NOMO-1 (cell line): ENCODE data around the gene BMF.
A peak's percentile ranks its signal among the peaks of the same experiment; 100 is the strongest.
"Not testable (repeated sequence)": the region's sequence is repeated elsewhere in the genome, so short reads cannot be mapped to it uniquely, and the experiment has no call there.

ENCODE experiments used
- DNase-seq, 2 experiments: peaks; one replicate each; lab custom pipeline; 2025; ENCODE audit not compliant: unreplicated experiment in 2 of 2; lab: John Stamatoyannopoulos, UW

Gene BMF

GRCh38 chr15:40088929-40089755 is 19.5 kb downstream of the BMF start:
- DNase-seq, result no peak

GRCh38 chr15:40087991-40088928 is 20.4 kb downstream of the BMF start:
- DNase-seq, result no peak

GRCh38 chr15:40087068-40087810 is 21.4 kb downstream of the BMF start:
- DNase-seq, result no peak

DNA sequence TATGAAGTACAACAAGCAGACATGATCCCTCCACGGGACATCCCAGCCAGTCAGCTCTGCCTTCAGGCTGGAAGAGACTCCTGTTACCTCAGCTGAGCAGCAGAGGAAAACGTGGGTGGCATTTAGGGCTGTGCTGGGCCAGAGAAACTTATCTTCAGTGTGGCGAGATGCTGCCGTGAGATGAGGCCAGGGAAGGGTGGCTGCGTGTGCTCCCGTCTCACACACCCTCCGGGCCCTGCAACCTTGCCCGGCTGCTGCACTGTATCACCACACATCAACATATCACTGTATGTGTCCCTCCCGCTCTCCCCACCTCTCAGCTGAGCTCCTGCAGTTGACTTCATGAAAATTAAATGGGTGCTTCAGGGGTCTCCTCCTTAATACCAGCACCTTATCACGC is 23.4 kb downstream of the BMF start:
- no peak for DNase-seq

- DNase-seq, result no peak
Measured at GRCh38 chr15:40084650-40085049, 24.0 kb downstream of the BMF start.

- DNase-seq, result no peak
Measured at GRCh38 chr15:40082195-40082883, 26.3 kb downstream of the BMF start.

DNA sequence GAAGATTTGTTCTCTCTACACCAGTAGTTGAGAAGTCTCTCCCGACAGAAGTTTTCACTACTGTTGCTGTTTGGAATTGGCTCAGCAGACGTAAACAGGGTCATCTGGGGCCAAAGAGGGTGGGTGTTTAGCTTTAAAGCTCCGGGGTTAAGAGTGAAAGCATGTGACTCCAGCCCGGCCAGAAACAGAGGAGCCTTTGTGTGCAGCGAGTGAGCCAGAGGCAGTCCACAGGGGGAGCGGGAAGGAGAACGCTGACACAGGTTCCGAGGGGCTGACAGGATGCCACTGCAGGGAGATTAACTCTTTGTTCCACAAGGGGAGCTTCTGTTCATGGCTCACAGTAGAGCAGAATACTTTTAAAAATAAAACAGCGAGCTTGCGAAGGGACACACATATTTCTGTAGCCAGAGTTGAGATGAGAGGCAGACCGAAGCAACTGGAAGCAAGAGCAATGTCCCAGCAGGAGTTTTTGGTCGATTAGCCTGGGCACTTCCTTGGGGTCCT is 26.9 kb downstream of the BMF start:
- DNase-seq, result peak; percentile 26 to 57

- no peak for DNase-seq
Measured at GRCh38 chr15:40080847-40081246, 27.8 kb downstream of the BMF start.

- DNase-seq, result no peak
Measured at GRCh38 chr15:40080104-40080503, 28.6 kb downstream of the BMF start.

DNA sequence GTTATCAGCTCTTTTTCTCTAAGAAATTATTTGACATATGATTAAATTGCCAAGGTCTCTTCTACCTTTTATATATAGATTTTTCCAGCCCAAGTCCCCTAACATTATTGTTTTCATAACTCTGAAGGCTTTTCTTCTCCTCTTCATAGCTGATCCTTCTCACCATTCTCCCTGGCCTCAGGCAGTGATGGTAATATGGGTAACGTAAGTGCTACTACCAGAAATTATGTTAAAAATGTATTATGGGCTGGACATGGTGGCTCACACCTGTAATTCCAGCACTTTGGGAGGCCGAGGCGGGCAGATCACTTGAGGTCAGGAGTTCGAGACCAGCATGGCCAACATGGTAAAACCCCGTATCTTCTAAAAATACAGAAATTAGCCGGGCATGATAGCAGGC is 29.2 kb downstream of the BMF start:
- DNase-seq, result no peak

GRCh38 chr15:40075298-40076044 is 33.2 kb downstream of the BMF start:
- DNase-seq, result no peak

DNA sequence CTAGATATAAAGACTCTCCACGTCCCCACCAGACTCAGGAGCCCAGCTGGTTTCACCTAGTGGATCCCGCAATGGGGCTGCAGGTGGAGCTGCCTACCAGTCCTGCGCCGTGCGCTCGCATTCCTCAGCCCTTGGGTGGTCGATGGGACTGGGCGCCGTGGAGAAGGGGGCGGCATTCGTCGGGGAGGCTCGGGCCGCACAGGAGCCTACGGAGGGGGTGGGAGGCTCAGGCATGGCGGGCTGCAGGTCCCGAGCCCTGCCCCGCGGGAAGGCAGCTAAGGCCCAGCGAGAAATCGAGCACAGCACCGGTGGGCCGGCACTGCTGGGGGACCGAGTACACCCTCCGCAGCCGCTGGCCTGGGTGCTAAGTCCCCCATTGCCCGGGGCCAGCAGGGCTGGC is 34.0 kb downstream of the BMF start:
- DNase-seq, result not testable (repeated sequence)

GRCh38 chr15:40073716-40074490 is 34.8 kb downstream of the BMF start:
- not testable (repeated sequence) for DNase-seq

DNA sequence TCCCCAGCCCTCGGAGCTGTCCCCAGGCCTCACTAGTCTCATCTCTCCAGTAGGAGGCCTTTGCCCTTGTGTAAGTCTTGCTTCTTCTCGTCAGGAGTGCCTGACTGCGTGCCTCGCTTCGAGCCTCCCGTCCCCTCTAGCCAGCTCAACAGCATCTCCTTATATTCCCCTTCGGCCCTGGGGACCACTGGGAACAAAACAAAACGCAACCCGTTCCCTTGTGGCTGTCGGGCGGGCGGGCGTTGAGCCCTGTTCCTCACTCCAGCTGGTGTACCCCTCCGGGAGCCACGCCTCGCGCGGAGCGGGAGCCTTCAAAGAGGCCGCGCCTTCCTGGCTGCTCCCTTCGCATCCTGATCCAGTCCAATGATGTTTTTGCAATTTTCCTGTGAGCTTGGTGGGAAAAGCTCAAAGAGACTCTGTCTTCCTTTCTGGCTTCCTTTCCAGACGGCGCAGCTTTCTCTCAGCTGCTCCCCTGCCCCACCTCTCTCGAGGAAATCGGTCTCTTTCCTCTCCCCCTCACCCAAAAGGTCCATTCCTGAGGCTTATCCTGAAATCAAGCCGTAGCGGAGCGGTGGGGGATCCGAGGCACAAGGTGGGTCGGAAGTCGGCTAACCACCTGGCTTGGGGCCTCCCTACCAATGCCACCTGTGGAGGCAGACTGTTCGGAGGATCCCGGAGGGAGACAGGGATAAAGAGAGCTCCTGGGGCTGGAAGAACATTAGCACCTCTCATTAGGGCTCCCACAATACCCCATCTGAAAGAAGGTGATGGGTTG is 36.3 kb downstream of the BMF start:
- no peak for DNase-seq

DNA sequence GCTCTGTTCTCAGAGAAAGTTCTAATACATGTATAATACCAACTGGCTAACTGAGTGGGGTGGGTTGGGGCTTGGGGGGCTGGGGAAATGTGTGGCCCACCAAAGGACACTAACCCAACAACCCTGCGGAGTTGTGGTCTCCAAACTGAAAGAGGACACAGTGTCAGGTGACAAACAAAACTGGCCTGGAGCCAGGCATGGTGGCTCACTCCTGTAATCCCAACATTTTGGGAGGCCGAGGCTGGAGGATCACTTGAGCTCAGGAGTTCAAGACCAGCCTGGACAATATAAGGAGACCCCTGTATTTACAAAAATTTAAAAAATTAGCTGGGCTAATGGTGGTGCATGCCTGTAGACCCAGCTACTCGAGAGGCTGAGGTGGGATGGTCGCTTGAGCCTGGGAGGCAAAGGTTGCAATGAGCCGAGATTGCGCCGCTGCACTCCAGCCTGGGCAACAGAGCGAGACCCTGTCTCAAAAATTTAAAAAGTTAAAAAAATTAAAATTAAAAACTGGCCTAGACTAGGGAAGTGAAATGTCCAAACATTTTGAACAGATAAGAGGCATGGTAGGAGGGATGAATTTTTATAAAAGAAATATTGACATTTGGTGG is 38.0 kb downstream of the BMF start:
- no peak for DNase-seq

DNA sequence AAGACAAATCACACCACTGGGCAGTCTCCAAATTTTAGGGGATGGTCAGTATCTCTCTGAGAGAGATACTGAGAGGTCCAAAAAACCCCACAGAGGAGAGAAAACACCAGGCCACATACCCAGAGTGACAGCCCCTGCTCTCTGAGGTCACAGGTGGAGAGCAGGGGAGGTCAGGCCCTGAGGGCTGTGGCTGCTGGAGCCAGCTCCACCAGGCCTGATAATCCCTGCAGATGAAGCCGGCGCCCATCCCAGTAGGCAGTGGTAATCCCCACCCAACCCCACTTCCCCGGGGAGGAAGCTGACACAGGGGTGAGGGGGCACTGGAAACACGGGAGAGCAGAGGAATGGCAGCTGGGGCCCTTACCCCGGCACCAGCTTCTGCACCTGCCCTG is 38.5 kb downstream of the BMF start:
- DNase-seq, result no peak
